ENCODE results near the gene ADCY5.

The ADCY5 gene

GRCh38 chr3:123351501-123351900, 97.4 kb downstream of the ADCY5 start:
- DNase-seq (ENCODE audit: low read depth), result no peak
- no peak overlapping the region for H3K4me3 ChIP-seq (ENCODE audit: control insufficient read depth, low read depth, low read length)
- TF ChIP-seq, protein P1, sequence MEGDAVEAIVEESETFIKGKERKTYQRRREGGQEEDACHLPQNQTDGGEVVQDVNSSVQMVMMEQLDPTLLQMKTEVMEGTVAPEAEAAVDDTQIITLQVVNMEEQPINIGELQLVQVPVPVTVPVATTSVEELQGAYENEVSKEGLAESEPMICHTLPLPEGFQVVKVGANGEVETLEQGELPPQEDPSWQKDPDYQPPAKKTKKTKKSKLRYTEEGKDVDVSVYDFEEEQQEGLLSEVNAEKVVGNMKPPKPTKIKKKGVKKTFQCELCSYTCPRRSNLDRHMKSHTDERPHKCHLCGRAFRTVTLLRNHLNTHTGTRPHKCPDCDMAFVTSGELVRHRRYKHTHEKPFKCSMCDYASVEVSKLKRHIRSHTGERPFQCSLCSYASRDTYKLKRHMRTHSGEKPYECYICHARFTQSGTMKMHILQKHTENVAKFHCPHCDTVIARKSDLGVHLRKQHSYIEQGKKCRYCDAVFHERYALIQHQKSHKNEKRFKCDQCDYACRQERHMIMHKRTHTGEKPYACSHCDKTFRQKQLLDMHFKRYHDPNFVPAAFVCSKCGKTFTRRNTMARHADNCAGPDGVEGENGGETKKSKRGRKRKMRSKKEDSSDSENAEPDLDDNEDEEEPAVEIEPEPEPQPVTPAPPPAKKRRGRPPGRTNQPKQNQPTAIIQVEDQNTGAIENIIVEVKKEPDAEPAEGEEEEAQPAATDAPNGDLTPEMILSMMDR (conservative IDR thresholded peaks at IDR 0.05; ENCODE audit: control insufficient read depth, insufficient read depth, low read depth, low read length), result no peak

- no peak for DNase-seq (ENCODE audit: low read depth)
- TF ChIP-seq, protein P1 (conservative IDR thresholded peaks at IDR 0.05; ENCODE audit: control insufficient read depth, insufficient read depth, low read depth, low read length), result no peak
These were observed 97.9 kb downstream of the ADCY5 start for GRCh38 chr3:123350971-123351370.

DNA sequence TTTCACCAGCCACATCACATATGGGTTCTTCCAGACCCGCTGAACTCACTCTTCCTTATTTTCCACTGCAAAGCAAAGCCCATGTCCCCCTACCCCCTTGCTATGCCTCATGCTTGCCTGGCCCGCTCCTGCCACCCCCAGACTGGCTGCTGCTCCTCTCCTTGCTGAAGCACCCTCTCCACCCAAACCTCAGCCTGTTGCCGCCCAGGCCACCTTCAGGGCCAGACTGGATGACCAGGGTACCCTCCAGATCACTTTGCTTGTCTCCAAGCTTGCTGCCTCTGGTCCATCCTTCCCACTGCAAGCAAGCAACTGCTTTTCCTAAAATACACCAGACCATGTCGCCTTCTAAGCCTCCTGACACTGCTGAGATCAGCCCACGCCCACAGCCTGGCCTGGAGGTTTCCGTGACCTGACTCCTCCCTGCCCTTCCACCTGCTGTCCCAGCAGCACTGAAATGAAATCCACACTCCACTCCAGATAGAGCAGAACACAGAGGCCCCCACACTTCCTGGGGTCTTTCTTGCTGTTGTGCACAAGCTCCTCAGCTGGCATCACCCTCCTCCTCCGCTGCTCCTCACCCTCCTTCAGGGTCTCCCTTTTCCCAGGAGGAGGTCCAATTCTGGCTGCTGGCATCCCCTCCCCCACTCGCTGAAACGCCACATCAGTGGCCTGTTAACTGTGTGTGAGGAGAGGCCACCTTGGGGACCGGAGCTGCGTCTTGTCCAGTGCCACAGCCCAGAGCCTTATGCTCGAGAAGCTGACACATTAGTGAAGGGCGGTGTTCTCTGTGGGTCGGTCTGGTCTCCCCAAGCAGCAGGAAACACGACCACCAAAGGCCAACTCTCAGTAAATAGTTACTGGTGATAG, 99.1 kb downstream of the ADCY5 start:
- no peak overlapping the region for H3K4me3 ChIP-seq (ENCODE audit: control insufficient read depth, low read depth, low read length)
- no peak for DNase-seq (ENCODE audit: low read depth)
- TF ChIP-seq, protein P1 (conservative IDR thresholded peaks at IDR 0.05; ENCODE audit: control insufficient read depth, insufficient read depth, low read depth, low read length), result no peak

More at GRCh38 chr3:123350971-123351370, 97.9 kb downstream of the ADCY5 start:
- no peak overlapping the region for H3K4me3 ChIP-seq (ENCODE audit: control insufficient read depth, low read depth, low read length)

GRCh38 chr3:123349201-123349535, 99.7 kb downstream of the ADCY5 start:
- no peak overlapping the region for H3K4me3 ChIP-seq (ENCODE audit: control insufficient read depth, low read depth, low read length)
- TF ChIP-seq, protein P1 (conservative IDR thresholded peaks at IDR 0.05; ENCODE audit: control insufficient read depth, insufficient read depth, low read depth, low read length), result no peak
- no peak for DNase-seq (ENCODE audit: low read depth)

- DNase-seq (ENCODE audit: low read depth), result no peak
- TF ChIP-seq, protein P1 (conservative IDR thresholded peaks at IDR 0.05; ENCODE audit: control insufficient read depth, insufficient read depth, low read depth, low read length), result no peak
- H3K4me3 ChIP-seq (ENCODE audit: control insufficient read depth, low read depth, low read length), result no peak overlapping the region
These were observed 100.3 kb downstream of the ADCY5 start for GRCh38 chr3:123348471-123349200.

DNA sequence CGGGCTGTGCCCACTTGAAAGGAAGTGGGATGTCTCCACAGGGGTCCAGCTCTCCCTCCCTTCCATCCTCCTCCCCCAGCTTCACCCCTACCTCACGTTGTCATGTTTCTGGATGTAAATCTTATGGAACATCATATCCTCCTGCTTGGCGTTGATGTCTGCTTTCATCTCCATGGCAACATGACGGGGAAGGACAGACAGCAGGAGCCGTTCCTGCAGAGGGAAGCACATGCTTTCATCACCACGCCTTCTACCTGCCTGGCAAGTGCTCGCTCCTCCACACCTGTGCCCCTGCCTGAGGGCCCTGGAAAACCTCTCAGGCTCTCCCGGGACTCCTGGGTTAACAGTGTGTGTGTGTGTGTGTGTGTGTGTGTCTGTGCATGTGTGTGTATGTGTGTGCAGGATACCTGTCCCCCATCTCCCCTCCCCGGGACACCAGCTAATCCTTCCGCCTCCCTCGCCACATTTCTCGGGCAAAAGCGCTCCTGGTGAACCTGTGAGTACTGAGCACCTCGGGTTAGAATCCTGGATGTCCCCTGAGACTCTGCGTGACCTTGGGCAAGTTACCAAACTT, 101.1 kb downstream of the ADCY5 start:
- no peak for DNase-seq (ENCODE audit: low read depth)
- no peak overlapping the region for H3K4me3 ChIP-seq (ENCODE audit: control insufficient read depth, low read depth, low read length)
- TF ChIP-seq, protein P1 (conservative IDR thresholded peaks at IDR 0.05; ENCODE audit: control insufficient read depth, insufficient read depth, low read depth, low read length), result no peak

Data from fibroblast of mammary gland (primary cell).